Activated naive CD4-positive, alpha-beta T cell treated with anti-CD3 and anti-CD28 coated beads, Interleukin-2, amount 50 U/mL, for 72 hours (primary cell): ENCODE results near the gene DAB1. TPM values are rescaled to one million over a fixed set of nuclear protein-coding genes. Genes with fewer than 3 reads are reported as not detected.

Source experiments
- ATAC-seq, 2 donors: fragments of 150-1000 bp; cut with Tn5 transposase; 2 replicates each; pipeline ENCODE4 v1.10.0; 2021; ENCODE audit warnings: mild to moderate bottlenecking in 2 of 2, moderate library complexity in 2 of 2
- DNase-seq, 2 donors: peaks; one replicate each; pipeline ENCODE4 v3.0.0; 2021 to 2022; ENCODE audit warnings: low spot score in 2 of 2
- H3K27ac Mint-ChIP-seq, 2 donors: one replicate each; pipeline ENCODE4 v1.8.0; 2022; ENCODE audit warnings: mild to moderate bottlenecking in 2 of 2, mixed read lengths in 2 of 2
- H3K36me3 Mint-ChIP-seq, 2 donors: one replicate each; pipeline ENCODE4 v1.8.0; 2022; ENCODE audit warnings: mixed read lengths in 2 of 2
- H3K9me3 Mint-ChIP-seq, 2 donors: one replicate each; pipeline ENCODE4 v1.8.0; 2022; ENCODE audit warnings: mixed read lengths in 2 of 2
- total RNA-seq, 2 donors: library from RNA; stranded (reverse); gene quantifications; one replicate each; pipeline ENCODE4 v1.2.3, GENCODE V29; 2022

The DAB1 gene
- total RNA-seq, 2 donors from 2014 or later, result 0.14 TPM; not detected in 1

- DNase-seq, result no peak
- Mint-ChIP-seq H3K9me3 (peaks cover 3 to 4% of the 10 kb centered on the region in 2 donors), H3K36me3 (no peaks in the 10 kb centered on the region), H3K27ac (no peak overlapping the region)
- no peak for ATAC-seq
Observed at GRCh38 chr1:57131257-57131656, 292.6 kb downstream of the DAB1 start.

GRCh38 chr1:57129865-57130264 is 294.0 kb downstream of the DAB1 start:
- ATAC-seq, result no peak
- no peak for DNase-seq
- peaks cover 3 to 4% of the 10 kb centered on the region in 2 donors for H3K9me3 Mint-ChIP-seq
- no peaks in the 10 kb centered on the region for H3K36me3 Mint-ChIP-seq
- no peak overlapping the region for H3K27ac Mint-ChIP-seq

GRCh38 chr1:57127976-57128375 is 295.9 kb downstream of the DAB1 start:
- peaks cover 3 to 4% of the 10 kb centered on the region in 2 donors for H3K9me3 Mint-ChIP-seq
- no peaks in the 10 kb centered on the region for H3K36me3 Mint-ChIP-seq
- ATAC-seq (no peak), DNase-seq (no peak)
- no peak overlapping the region for H3K27ac Mint-ChIP-seq

GRCh38 chr1:57124768-57125446 is 299.0 kb downstream of the DAB1 start:
- peak in 1 of 2 donors; percentile 2 for DNase-seq
- peak; percentile 33 to 99 for ATAC-seq
- Mint-ChIP-seq H3K9me3 (peaks cover 3 to 8% of the 10 kb centered on the region in 2 donors), H3K36me3 (no peaks in the 10 kb centered on the region), H3K27ac (no peak overlapping the region)

DNA sequence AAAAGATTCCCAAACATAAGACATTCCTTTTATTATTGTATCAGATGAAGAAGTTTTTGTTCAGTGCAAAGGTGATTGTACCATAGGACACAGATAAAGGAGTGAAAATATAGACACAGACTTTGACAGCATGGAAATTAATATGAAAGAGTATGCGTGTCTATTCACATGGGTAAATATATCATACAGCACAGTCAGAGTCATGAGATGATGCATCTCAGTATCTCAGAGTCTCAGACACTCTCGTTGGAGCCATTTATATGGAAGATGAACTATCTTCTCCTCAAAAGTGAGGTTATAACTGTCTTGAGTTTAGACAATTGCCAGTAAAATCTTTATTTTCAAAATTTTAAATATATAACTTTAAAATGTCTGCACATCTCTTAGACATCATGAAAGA is 299.7 kb downstream of the DAB1 start:
- H3K27ac Mint-ChIP-seq, result no peak overlapping the region
- no peak for DNase-seq
- peaks cover 3 to 8% of the 10 kb centered on the region in 2 donors for H3K9me3 Mint-ChIP-seq
- H3K36me3 Mint-ChIP-seq, result no peaks in the 10 kb centered on the region
- ATAC-seq, result no peak

DNA sequence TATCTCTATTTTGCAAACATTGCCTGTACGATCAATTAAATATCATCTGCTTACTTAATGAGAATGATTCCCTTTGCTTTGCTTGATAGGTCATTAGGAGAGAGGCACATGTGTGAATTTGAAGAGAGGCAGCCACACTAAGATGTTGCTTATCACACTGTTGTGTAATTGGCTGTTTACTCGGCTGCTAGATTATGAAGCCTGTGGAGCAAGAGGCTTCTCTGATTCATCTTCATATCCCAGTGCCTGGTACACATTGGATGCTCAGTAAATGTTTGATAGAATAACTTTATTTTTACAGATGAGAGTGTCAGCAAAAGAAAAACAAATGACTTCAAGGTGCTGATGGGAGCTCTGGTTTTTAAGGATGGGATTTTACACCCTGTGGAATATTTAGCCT is 301.8 kb downstream of the DAB1 start:
- no peak for ATAC-seq
- Mint-ChIP-seq H3K27ac (no peak overlapping the region), H3K9me3 (peaks cover 3 to 8% of the 10 kb centered on the region in 2 donors), H3K36me3 (no peaks in the 10 kb centered on the region)
- no peak for DNase-seq

GRCh38 chr1:57118948-57119603 is 304.8 kb downstream of the DAB1 start:
- ATAC-seq (no peak), DNase-seq (no peak)
- Mint-ChIP-seq H3K27ac (no peak overlapping the region), H3K9me3 (peaks cover 0 to 4% of the 10 kb centered on the region in 2 donors), H3K36me3 (no peaks in the 10 kb centered on the region)

GRCh38 chr1:57117753-57118152 is 306.1 kb downstream of the DAB1 start:
- DNase-seq (no peak), ATAC-seq (no peak)
- no peaks in the 10 kb centered on the region for H3K36me3 Mint-ChIP-seq
- H3K27ac Mint-ChIP-seq, result no peak overlapping the region
- H3K9me3 Mint-ChIP-seq, result peaks cover 0 to 4% of the 10 kb centered on the region in 2 donors

- DNase-seq (no peak), ATAC-seq (no peak)
- Mint-ChIP-seq H3K36me3 (no peaks in the 10 kb centered on the region), H3K27ac (no peak overlapping the region), H3K9me3 (peaks cover 0 to 4% of the 10 kb centered on the region in 2 donors)
Observed at GRCh38 chr1:57116871-57117270, 307.0 kb downstream of the DAB1 start.

DNA sequence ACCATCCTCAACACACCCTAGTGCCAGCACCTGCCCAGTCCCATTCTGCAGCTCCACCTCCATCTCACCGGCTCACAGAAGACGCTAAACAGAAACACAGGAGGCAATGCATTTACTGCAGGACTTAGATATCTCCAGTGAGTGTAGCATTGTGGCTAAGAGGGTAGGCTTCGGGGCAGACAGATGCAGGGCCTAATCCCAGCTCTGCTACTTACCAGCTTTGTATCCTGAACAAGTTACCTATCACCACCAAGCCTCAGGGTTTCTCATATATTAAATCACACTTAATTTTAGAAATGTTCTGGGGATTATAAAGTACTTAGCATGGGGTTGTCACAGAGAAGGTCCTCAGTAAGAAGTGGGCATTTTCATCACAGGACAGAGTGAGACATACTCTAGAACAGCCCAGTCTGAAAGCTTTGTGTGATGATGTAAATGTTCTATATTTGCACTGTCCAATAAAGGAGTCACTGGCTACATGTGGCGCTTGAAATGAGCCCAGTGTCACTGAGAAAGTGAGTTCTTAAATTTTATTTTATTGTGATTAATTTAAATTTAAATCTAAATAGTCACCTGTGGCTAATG is 308.7 kb downstream of the DAB1 start:
- no peak for ATAC-seq
- H3K9me3 Mint-ChIP-seq, result no peaks in the 10 kb centered on the region

DNA sequence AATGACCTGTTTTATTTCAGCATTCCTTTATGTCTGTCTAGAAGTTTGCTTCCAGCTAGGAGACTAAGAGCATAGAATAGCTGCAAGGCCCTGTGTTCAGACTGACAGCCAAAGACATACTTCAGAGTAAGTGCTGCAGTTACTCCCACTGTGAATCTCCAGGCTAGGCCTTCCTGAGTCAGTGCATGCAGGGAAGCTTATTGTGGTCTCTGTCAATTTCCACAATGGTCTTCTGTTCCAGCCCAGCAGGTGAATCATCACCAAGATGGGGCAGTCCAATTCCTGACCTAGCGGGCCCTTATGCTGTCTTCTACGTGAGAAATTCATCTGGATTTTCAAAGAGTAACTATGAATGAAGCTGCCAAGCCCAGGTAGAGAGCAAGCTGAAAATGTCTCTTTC is 311.7 kb downstream of the DAB1 start:
- ATAC-seq, result no peak
- no peaks in the 10 kb centered on the region for H3K9me3 Mint-ChIP-seq
- H3K36me3 Mint-ChIP-seq, result no peaks in the 10 kb centered on the region
- no peak for DNase-seq
- no peak overlapping the region for H3K27ac Mint-ChIP-seq

More for the DNA sequence above, 308.7 kb downstream of the DAB1 start:
- no peak for DNase-seq
- Mint-ChIP-seq H3K36me3 (no peaks in the 10 kb centered on the region), H3K27ac (no peak overlapping the region)

GRCh38 chr1:57111175-57111574 is 312.7 kb downstream of the DAB1 start:
- no peak for DNase-seq
- Mint-ChIP-seq H3K27ac (no peak overlapping the region), H3K9me3 (no peaks in the 10 kb centered on the region), H3K36me3 (no peaks in the 10 kb centered on the region)
- no peak for ATAC-seq

GRCh38 chr1:57109883-57110282 is 314.0 kb downstream of the DAB1 start:
- DNase-seq (no peak), ATAC-seq (no peak)
- no peaks in the 10 kb centered on the region for H3K9me3 Mint-ChIP-seq
- H3K36me3 Mint-ChIP-seq, result no peaks in the 10 kb centered on the region
- H3K27ac Mint-ChIP-seq, result no peak overlapping the region

DNA sequence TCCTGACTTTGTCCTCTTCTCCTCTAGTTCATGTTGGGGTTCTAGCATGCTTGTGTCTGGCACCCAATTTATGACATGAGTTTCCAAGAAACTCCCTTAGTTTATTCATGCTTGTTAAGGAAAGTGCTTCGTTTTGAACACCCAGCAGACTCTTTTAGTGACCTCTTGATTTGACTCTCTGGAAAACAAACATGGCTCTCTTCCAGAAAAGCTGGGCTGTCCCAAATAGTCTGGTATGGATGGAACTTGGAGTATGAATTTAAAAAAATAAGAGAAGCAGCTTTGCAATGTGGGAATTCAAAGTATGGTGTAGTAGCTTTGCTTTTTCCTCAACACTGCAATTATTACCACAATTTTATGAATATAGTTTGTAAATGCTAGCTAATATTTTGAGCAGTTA is 314.6 kb downstream of the DAB1 start:
- peaks cover 0 to 3% of the 10 kb centered on the region in 2 donors for H3K9me3 Mint-ChIP-seq
- no peak overlapping the region for H3K27ac Mint-ChIP-seq
- H3K36me3 Mint-ChIP-seq, result no peaks in the 10 kb centered on the region
- ATAC-seq (no peak), DNase-seq (no peak)

DNA sequence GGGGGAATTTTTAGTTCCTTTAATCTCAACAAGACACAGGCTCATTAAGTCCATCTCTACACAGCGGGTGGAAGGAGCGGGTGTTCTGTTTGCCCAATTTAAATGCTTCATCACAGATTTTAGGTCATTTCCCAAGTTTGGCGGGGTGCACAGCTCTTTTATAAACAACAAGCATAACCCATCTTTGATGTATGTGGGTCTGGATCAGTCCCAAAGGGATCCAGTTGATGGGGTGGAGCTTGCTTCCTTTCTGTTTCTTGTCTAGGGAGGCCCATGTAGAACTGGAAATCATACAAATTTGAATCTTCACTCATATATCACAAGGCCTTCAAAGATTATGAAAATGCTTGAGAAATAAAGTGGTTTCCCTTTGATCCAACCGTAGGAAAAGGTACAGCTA is 317.6 kb downstream of the DAB1 start:
- DNase-seq, result no peak
- no peak for ATAC-seq
- Mint-ChIP-seq H3K36me3 (no peaks in the 10 kb centered on the region), H3K9me3 (peaks cover 0 to 3% of the 10 kb centered on the region in 2 donors), H3K27ac (no peak overlapping the region)

DNA sequence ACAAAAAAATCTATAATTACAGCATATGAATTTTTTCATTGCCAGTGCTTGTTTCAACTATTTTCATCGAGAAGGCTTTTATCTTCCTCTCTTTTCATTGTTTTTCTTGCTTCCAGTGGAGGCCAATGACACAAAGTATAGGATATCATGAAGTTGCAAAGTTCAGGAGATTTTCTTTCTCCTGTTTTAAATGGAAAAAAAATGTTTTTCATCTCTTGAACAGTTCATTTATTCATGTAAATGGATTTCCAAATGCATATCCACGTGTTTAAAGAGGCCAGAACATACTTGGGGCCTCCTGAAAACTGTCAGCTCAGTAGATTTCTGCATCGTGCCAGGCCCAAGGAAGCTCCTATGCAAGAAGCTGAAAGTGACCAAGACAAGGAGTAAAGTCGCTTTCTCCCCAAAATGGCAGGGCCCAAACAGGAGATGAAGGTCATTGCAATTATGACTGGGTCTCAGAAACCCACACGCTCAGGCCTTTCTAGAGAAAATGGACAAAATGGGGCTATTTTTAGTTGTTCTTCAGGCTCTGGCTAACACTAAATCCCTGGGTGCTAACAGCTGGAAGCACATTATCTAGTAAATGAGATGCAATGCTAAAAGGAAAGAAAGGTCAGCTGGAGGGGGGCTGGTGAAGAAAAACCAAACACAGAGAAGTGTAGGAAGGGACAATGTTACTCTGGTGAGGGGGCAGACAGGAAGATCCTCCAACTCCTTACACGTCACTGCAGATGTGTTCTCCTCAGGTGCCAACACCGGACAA is 321.1 kb downstream of the DAB1 start:
- peaks cover 0 to 6% of the 10 kb centered on the region in 2 donors for H3K9me3 Mint-ChIP-seq
- ATAC-seq, result no peak
- no peak overlapping the region for H3K27ac Mint-ChIP-seq
- H3K36me3 Mint-ChIP-seq, result no peaks in the 10 kb centered on the region
- DNase-seq, result no peak

DNA sequence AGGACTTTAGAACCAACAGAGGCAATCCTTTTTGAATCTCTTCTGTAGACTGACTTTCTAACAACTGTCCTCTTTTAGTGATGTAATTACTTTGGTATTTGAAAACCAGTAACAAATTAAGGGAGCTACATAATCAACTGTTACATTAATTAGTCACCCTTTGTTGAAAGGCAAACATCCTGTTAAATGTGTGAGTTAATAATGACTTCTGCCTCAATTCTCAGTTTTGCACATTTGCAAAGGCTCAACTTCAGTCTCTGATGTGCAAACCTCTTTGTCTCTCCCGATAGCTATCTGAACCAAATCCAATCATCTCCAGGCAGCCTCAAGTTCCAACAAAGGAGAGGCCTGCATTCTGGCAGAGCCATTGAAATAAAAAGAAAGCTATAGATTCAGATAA is 322.7 kb downstream of the DAB1 start:
- DNase-seq, result no peak
- no peak overlapping the region for H3K27ac Mint-ChIP-seq
- H3K36me3 Mint-ChIP-seq, result no peaks in the 10 kb centered on the region
- ATAC-seq, result no peak
- peaks cover 0 to 6% of the 10 kb centered on the region in 2 donors for H3K9me3 Mint-ChIP-seq
